Endothelial cell (in vitro differentiated cells): ENCODE results near the gene LRBA. TPM values are rescaled to one million over a fixed set of nuclear protein-coding genes. Genes with fewer than 3 reads are reported as not detected.
"Not testable (repeated sequence)": the region's sequence is repeated elsewhere in the genome, so short reads cannot be mapped to it uniquely, and the experiment has no call there.

Experiments
- DNase-seq: peaks from one replicate; pipeline ENCODE4 v3.0.0; 2021; ENCODE audit warnings: low spot score
- H3K27ac Mint-ChIP-seq: one replicate; pipeline ENCODE4 v1.8.0; 2021; ENCODE audit warnings: mixed read lengths, inconsistent platforms; ENCODE audit not compliant: unreplicated experiment
- H3K27me3 Mint-ChIP-seq: one replicate; pipeline ENCODE4 v1.8.0; 2021; ENCODE audit warnings: mild to moderate bottlenecking, moderate library complexity, mixed read lengths, inconsistent platforms; ENCODE audit not compliant: unreplicated experiment
- H3K36me3 Mint-ChIP-seq: one replicate; pipeline ENCODE4 v1.8.0; 2021; ENCODE audit warnings: mild to moderate bottlenecking, low read depth, mixed read lengths, inconsistent platforms; ENCODE audit not compliant: unreplicated experiment
- H3K4me1 Mint-ChIP-seq: one replicate; pipeline ENCODE4 v1.8.0; 2021; ENCODE audit warnings: mild to moderate bottlenecking, mixed read lengths, inconsistent platforms; ENCODE audit not compliant: unreplicated experiment
- H3K4me3 Mint-ChIP-seq: one replicate; pipeline ENCODE4 v1.8.0; 2021; ENCODE audit warnings: mild to moderate bottlenecking, mixed read lengths, inconsistent platforms; ENCODE audit not compliant: unreplicated experiment
- H3K9me3 Mint-ChIP-seq: one replicate; pipeline ENCODE4 v1.8.0; 2021; ENCODE audit warnings: mixed read lengths, inconsistent platforms; ENCODE audit not compliant: unreplicated experiment
- total RNA-seq: library from RNA; stranded (reverse); fragmentation: NEBNext Ultra II Directional; extraction: Animal tissue kit (Norgen Biotek cat#: 25700); gene quantifications from one replicate; pipeline ENCODE4 v1.2.1, GENCODE V29; 2021; ENCODE audit not compliant: unreplicated experiment
- TF ChIP-seq, protein P1 (sequence below): fragments of 200-600 bp; sonication (generic); IDR thresholded peaks from one replicate; pipeline ENCODE4 v1.5.0; 2021; ENCODE audit warnings: antibody characterized with exemption; ENCODE audit not compliant: unreplicated experiment

Gene LRBA
- total RNA-seq, 1 donor from 2014 or later, result 44.3 TPM

GRCh38 chr4:150391052-150391451, 624.0 kb downstream of the LRBA start:
- Mint-ChIP-seq H3K9me3 (no peaks in the 10 kb centered on the region), H3K27ac (no peak overlapping the region), H3K4me3 (no peak overlapping the region), H3K27me3 (no peaks in the 10 kb centered on the region), H3K4me1 (no peaks in the 10 kb centered on the region), H3K36me3 (no peaks in the 10 kb centered on the region)
- TF ChIP-seq, protein P1, sequence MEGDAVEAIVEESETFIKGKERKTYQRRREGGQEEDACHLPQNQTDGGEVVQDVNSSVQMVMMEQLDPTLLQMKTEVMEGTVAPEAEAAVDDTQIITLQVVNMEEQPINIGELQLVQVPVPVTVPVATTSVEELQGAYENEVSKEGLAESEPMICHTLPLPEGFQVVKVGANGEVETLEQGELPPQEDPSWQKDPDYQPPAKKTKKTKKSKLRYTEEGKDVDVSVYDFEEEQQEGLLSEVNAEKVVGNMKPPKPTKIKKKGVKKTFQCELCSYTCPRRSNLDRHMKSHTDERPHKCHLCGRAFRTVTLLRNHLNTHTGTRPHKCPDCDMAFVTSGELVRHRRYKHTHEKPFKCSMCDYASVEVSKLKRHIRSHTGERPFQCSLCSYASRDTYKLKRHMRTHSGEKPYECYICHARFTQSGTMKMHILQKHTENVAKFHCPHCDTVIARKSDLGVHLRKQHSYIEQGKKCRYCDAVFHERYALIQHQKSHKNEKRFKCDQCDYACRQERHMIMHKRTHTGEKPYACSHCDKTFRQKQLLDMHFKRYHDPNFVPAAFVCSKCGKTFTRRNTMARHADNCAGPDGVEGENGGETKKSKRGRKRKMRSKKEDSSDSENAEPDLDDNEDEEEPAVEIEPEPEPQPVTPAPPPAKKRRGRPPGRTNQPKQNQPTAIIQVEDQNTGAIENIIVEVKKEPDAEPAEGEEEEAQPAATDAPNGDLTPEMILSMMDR, result no peak
- DNase-seq, result no peak

- TF ChIP-seq, protein P1, result no peak
- H3K4me3 Mint-ChIP-seq, result no peak overlapping the region
- no peaks in the 10 kb centered on the region for H3K9me3 Mint-ChIP-seq
- no peaks in the 10 kb centered on the region for H3K27me3 Mint-ChIP-seq
- no peaks in the 10 kb centered on the region for H3K36me3 Mint-ChIP-seq
- DNase-seq, result no peak
- no peaks in the 10 kb centered on the region for H3K4me1 Mint-ChIP-seq
- H3K27ac Mint-ChIP-seq, result no peak overlapping the region
Observed at GRCh38 chr4:150390531-150390910, 624.6 kb downstream of the LRBA start.

GRCh38 chr4:150389896-150390530, 625.1 kb downstream of the LRBA start:
- Mint-ChIP-seq H3K27ac (no peak overlapping the region), H3K9me3 (no peaks in the 10 kb centered on the region), H3K36me3 (no peaks in the 10 kb centered on the region), H3K27me3 (no peaks in the 10 kb centered on the region), H3K4me3 (no peak overlapping the region), H3K4me1 (no peaks in the 10 kb centered on the region)
- TF ChIP-seq, protein P1, result no peak
- DNase-seq, result no peak

GRCh38 chr4:150387981-150388380, 627.1 kb downstream of the LRBA start:
- TF ChIP-seq, protein P1, result no peak
- no peaks in the 10 kb centered on the region for H3K27me3 Mint-ChIP-seq
- DNase-seq, result no peak
- H3K4me1 Mint-ChIP-seq, result no peaks in the 10 kb centered on the region
- no peak overlapping the region for H3K27ac Mint-ChIP-seq
- H3K4me3 Mint-ChIP-seq, result no peak overlapping the region
- no peaks in the 10 kb centered on the region for H3K9me3 Mint-ChIP-seq
- no peaks in the 10 kb centered on the region for H3K36me3 Mint-ChIP-seq

- H3K9me3 Mint-ChIP-seq, H3K27ac Mint-ChIP-seq, H3K4me3 Mint-ChIP-seq: not testable (repeated sequence)
Observed at GRCh38 chr4:150386415-150386814, 628.7 kb downstream of the LRBA start.

More at GRCh38 chr4:150386415-150386814, 628.7 kb downstream of the LRBA start:
- H3K27me3 Mint-ChIP-seq, H3K4me1 Mint-ChIP-seq, DNase-seq, H3K36me3 Mint-ChIP-seq: not testable (repeated sequence)
